Amniotic epithelial cell (primary cell): ENCODE results near the gene AIG1.

Experiments used
- DNase-seq: peaks from one replicate; pipeline ENCODE4 v3.0.0-alpha.2; 2010; ENCODE audit warnings: low read depth

Gene AIG1

GRCh38 chr6:143097224-143097795 is 36.6 kb downstream of the AIG1 start:
- peak; percentile 17 for DNase-seq

GRCh38 chr6:143098054-143098671 is 37.5 kb downstream of the AIG1 start:
- no peak for DNase-seq

- DNase-seq = no peak
Observed at GRCh38 chr6:143099647-143100046, 39.0 kb downstream of the AIG1 start.

GRCh38 chr6:143100429-143100828 is 39.7 kb downstream of the AIG1 start:
- DNase-seq = no peak

- DNase-seq = no peak
Observed at GRCh38 chr6:143103916-143104315, 43.2 kb downstream of the AIG1 start.

- DNase-seq = peak; percentile 51
Observed at GRCh38 chr6:143107440-143107839, 46.8 kb downstream of the AIG1 start.

GRCh38 chr6:143107911-143108761 is 47.4 kb downstream of the AIG1 start:
- DNase-seq = peak; percentile 86

- DNase-seq = no peak
Observed at GRCh38 chr6:143109196-143109595, 48.5 kb downstream of the AIG1 start.

- peak; percentile 48 for DNase-seq
Observed at GRCh38 chr6:143110572-143110971, 49.9 kb downstream of the AIG1 start.

- DNase-seq = peak; percentile 82
Observed at GRCh38 chr6:143110996-143111395, 50.3 kb downstream of the AIG1 start.

GRCh38 chr6:143111443-143111842 is 50.8 kb downstream of the AIG1 start:
- DNase-seq = no peak

GRCh38 chr6:143112084-143112768 is 51.5 kb downstream of the AIG1 start:
- no peak for DNase-seq

- DNase-seq = no peak
Observed at GRCh38 chr6:143112837-143113236, 52.1 kb downstream of the AIG1 start.

GRCh38 chr6:143115728-143116127 is 55.0 kb downstream of the AIG1 start:
- DNase-seq = no peak

GRCh38 chr6:143117108-143117507 is 56.4 kb downstream of the AIG1 start:
- no peak for DNase-seq

GRCh38 chr6:143119260-143119659 is 58.6 kb downstream of the AIG1 start:
- DNase-seq = no peak

GRCh38 chr6:143123081-143123480 is 62.4 kb downstream of the AIG1 start:
- DNase-seq = peak; percentile 4

- DNase-seq = no peak
Observed at GRCh38 chr6:143123941-143124340, 63.3 kb downstream of the AIG1 start.

- peak; percentile 4 for DNase-seq
Observed at GRCh38 chr6:143125455-143125854, 64.8 kb downstream of the AIG1 start.

- peak; percentile 27 for DNase-seq
Observed at GRCh38 chr6:143125864-143126573, 65.3 kb downstream of the AIG1 start.

- no peak for DNase-seq
Observed at GRCh38 chr6:143126574-143126941, 65.9 kb downstream of the AIG1 start.
